HCT116 (cell line): ENCODE results near the gene TCEAL5. TPM values are rescaled to one million over a fixed set of nuclear protein-coding genes. Genes with fewer than 3 reads are reported as not detected.

ENCODE experiments used
- ATAC-seq: fragments of 200-7000 bp; cut with Tn5 transposase; 2 replicates; pipeline ENCODE4 v1.9.1; 2020; ENCODE audit warnings: mild to moderate bottlenecking, moderate library complexity
- Bru-seq: library from RNA; stranded (reverse); fragments of 400-500 nt; gene quantifications from one replicate; lab custom pipeline; 2021; lab: Mats Ljungman, UMichigan
- BruChase-seq, 2 experiments: library from RNA; stranded (reverse); fragments of 400-500 nt; gene quantifications; one replicate each; lab custom pipeline; 2021; lab: Mats Ljungman, UMichigan
- BruUV-seq: library from RNA; stranded (reverse); fragments of 400-500 nt; replicated peaks from 2 replicates; lab custom pipeline; 2021; lab: Mats Ljungman, UMichigan
- CTCF ChIA-PET: fragments of 300-600 bp; sonication (Branson Sonifier 250); formaldehyde crosslinking; loops from one replicate; lab custom pipeline; 2021; ENCODE audit warnings: antibody characterized with exemption; lab: Charles Lee
- POLR2A ChIA-PET: fragments of 300-600, 350-600 bp; sonication (Branson Sonifier 250); formaldehyde crosslinking; loops from one replicate; lab custom pipeline; 2021; ENCODE audit warnings: antibody characterized with exemption; lab: Charles Lee
- RAD21 ChIA-PET, 2 experiments: fragments of 300-600 bp; sonication (Branson Sonifier 250); formaldehyde crosslinking; loops; one replicate each; lab custom pipeline; 2023; ENCODE audit warnings: low total read pairs in 2 of 2; ENCODE audit not compliant: uncharacterized antibody in 2 of 2, unreplicated experiment in 2 of 2, low non-redundant PET in 1 of 2; lab: Charles Lee
- DNase-seq: peaks from one replicate; pipeline ENCODE4 v3.0.0-alpha.2; 2010; ENCODE audit warnings: low read depth, low spot score
- H2AFZ ChIP-seq: fragments of 200-600 bp; shearing (Covaris generic), sonication (generic); 2 replicates; pipeline ENCODE4 v1.6.1; 2017; ENCODE audit warnings: low read depth, mixed run types, mixed read lengths, antibody characterized with exemption, low read length; ENCODE audit not compliant: poor library complexity, severe bottlenecking
- H3K27ac ChIP-seq: 2 replicates; pipeline ENCODE4 v1.5.1; 2012; ENCODE audit warnings: low read depth, low read length
- H3K27me3 ChIP-seq: fragments of 200-600 bp; sonication (generic); 2 replicates; pipeline ENCODE4 v1.6.1; 2016; ENCODE audit warnings: mixed run types, low read length, mixed read lengths; ENCODE audit not compliant: insufficient read depth
- H3K36me3 ChIP-seq, 2 experiments: fragments of 200-500 bp in 1 of 2; fragments of 200-600 bp in 1 of 2; sonication (Bioruptor generic) in 1 of 2; sonication (generic) in 1 of 2; 2 replicates each; pipeline versions ENCODE4 v1.5.1 to v1.6.1; 2014 to 2016; ENCODE audit warnings: low read length in 2 of 2, inconsistent platforms in 1 of 2, mixed read lengths in 1 of 2, mixed run types in 1 of 2; ENCODE audit not compliant: insufficient read depth in 2 of 2, control insufficient read depth in 1 of 2
- H3K4me1 ChIP-seq, 2 experiments: fragments of 200-600 bp in 1 of 2; sonication (generic) in 1 of 2; 2 replicates each; pipeline versions ENCODE4 v1.5.1 to v1.6.1; 2012 to 2017; ENCODE audit warnings: low read length in 2 of 2, inconsistent platforms in 1 of 2, mild to moderate bottlenecking in 1 of 2, mixed read lengths in 1 of 2, mixed run types in 1 of 2, moderate library complexity in 1 of 2; ENCODE audit not compliant: insufficient read depth in 2 of 2, control insufficient read depth in 1 of 2
- H3K4me2 ChIP-seq: fragments of 200-600 bp; sonication (generic); 2 replicates; pipeline ENCODE4 v1.6.1; 2017; ENCODE audit warnings: mixed run types, low read length, mixed read lengths
- H3K4me3 ChIP-seq, 2 experiments: fragments of 200-600 bp in 1 of 2; sonication (generic) in 1 of 2; replicated peaks in 1 of 2; 2 replicates each; pipeline ENCODE4 v1.5.1; 2011 to 2016; ENCODE audit warnings: low read length in 2 of 2, control low read depth in 1 of 2, low read depth in 1 of 2, mild to moderate bottlenecking in 1 of 2, mixed read lengths in 1 of 2, mixed run types in 1 of 2
- H3K79me2 ChIP-seq: fragments of 200-600 bp; sonication (generic); 2 replicates; pipeline ENCODE4 v1.6.1; 2017; ENCODE audit warnings: mild to moderate bottlenecking, mixed run types, low read length, moderate library complexity, mixed read lengths; ENCODE audit not compliant: insufficient read depth
- H3K9ac ChIP-seq: fragments of 200-600 bp; sonication (generic); 2 replicates; pipeline ENCODE4 v1.6.1; 2016; ENCODE audit warnings: low read length, mixed read lengths
- H3K9me2 ChIP-seq: fragments of 200-600 bp; sonication (generic), shearing (Covaris generic); 2 replicates; pipeline ENCODE4 v1.6.1; 2017; ENCODE audit warnings: mixed run types, mild to moderate bottlenecking, moderate library complexity; ENCODE audit not compliant: insufficient read depth
- H3K9me3 ChIP-seq, 2 experiments: fragments of 200-500 bp in 1 of 2; fragments of 200-600 bp in 1 of 2; sonication (Bioruptor generic) in 1 of 2; sonication (generic) in 1 of 2; 2 replicates each; pipeline ENCODE4 v1.6.1; 2014 to 2017; ENCODE audit warnings: low read length in 2 of 2, mixed read lengths in 2 of 2, inconsistent platforms in 1 of 2, low read depth in 1 of 2, mild to moderate bottlenecking in 1 of 2, mixed run types in 1 of 2, moderate library complexity in 1 of 2; ENCODE audit not compliant: control insufficient read depth in 1 of 2, insufficient read depth in 1 of 2
- H4K20me1 ChIP-seq: fragments of 200-600 bp; sonication (generic), shearing (Covaris generic); 2 replicates; pipeline ENCODE4 v1.6.1; 2017; ENCODE audit warnings: mixed run types, mild to moderate bottlenecking, moderate library complexity; ENCODE audit not compliant: insufficient read depth
- ATF3 ChIP-seq: IDR thresholded peaks from 2 replicates; pipeline ENCODE4 v1.6.1; 2012
- CEBPB ChIP-seq: IDR thresholded peaks from 2 replicates; pipeline ENCODE4 v1.6.1; 2012; ENCODE audit warnings: low read depth
- EGR1 ChIP-seq: IDR thresholded peaks from 2 replicates; pipeline ENCODE4 v1.6.1; 2012; ENCODE audit warnings: low read depth
- ELF1 ChIP-seq: IDR thresholded peaks from 2 replicates; pipeline ENCODE4 v1.6.1; 2012; ENCODE audit warnings: low read depth, borderline replicate concordance
- EZH2phosphoT487 ChIP-seq: fragments of 200-600 bp; IDR thresholded peaks from 2 replicates; pipeline ENCODE4 v1.6.1; 2018; ENCODE audit warnings: antibody characterized with exemption, borderline replicate concordance
- FOSL1 ChIP-seq: IDR thresholded peaks from 2 replicates; pipeline ENCODE4 v1.6.1; 2012; ENCODE audit warnings: low read depth
- POLR2A ChIP-seq: IDR thresholded peaks from 2 replicates; pipeline ENCODE4 v1.7.0; 2011; ENCODE audit warnings: borderline replicate concordance; ENCODE audit not compliant: insufficient read depth, insufficient read length; ENCODE audit errors: extremely low read depth
- POLR2AphosphoS5 ChIP-seq: IDR thresholded peaks from 2 replicates; pipeline ENCODE4 v1.6.1; 2011; ENCODE audit warnings: mild to moderate bottlenecking, low read depth, low read length, moderate library complexity
- SIN3A ChIP-seq: IDR thresholded peaks from 2 replicates; pipeline ENCODE4 v1.6.1; 2012; ENCODE audit warnings: low read depth
- SRF ChIP-seq: IDR thresholded peaks from 2 replicates; pipeline ENCODE4 v1.6.1; 2012; ENCODE audit warnings: low read depth
- TCF7L2 ChIP-seq: IDR thresholded peaks from 2 replicates; pipeline ENCODE4 v1.7.0; 2011; ENCODE audit warnings: borderline replicate concordance, inconsistent platforms; ENCODE audit not compliant: insufficient read depth, insufficient read length; ENCODE audit errors: extremely low read depth
- YY1 ChIP-seq: IDR thresholded peaks from 2 replicates; pipeline ENCODE4 v1.6.1; 2011; ENCODE audit warnings: low read length, low read depth, moderate library complexity, mild to moderate bottlenecking; ENCODE audit not compliant: insufficient replicate concordance; ENCODE audit errors: extremely low read depth
- intact Hi-C: fragments of 100-400 bp; cut with micrococcal nuclease; formaldehyde crosslinking; loops from 2 replicates; pipeline ENCODE4 v1.10.0; 2022
- long read RNA-seq: library from polyadenylated mRNA; unstranded; transcript quantifications from one replicate; pipeline ENCODE4 v2.0.0, GENCODE V29; 2021; ENCODE audit not compliant: unreplicated experiment
- polyA plus RNA-seq: library from polyadenylated mRNA; unstranded; fragments of >200 nt; gene quantifications from 2 replicates; pipeline ENCODE4 v1.2.1, GENCODE V29; 2012; ENCODE audit warnings: missing spikeins
- total RNA-seq: library from RNA; stranded (reverse); gene quantifications from one replicate; pipeline ENCODE4 v1.2.1, GENCODE V29; 2021; ENCODE audit not compliant: unreplicated experiment
- TF ChIP-seq, protein P1 (sequence below): IDR thresholded peaks from 2 replicates; pipeline ENCODE4 v1.6.1; 2012; ENCODE audit warnings: low read depth
- TF ChIP-seq, protein P2 (sequence below): IDR thresholded peaks from 2 replicates; pipeline ENCODE4 v1.6.1; 2012

The TCEAL5 gene
- total RNA-seq (not detected), Bru-seq, nascent RNA (not detected), BruChase-seq, experiment 1, labeled RNA remaining after a 6-hour chase (not detected), BruChase-seq, experiment 2, labeled RNA remaining after a 2-hour chase (not detected)
- polyA plus RNA-seq = not detected in 2 replicates
- long read RNA-seq = 0 reads

DNA sequence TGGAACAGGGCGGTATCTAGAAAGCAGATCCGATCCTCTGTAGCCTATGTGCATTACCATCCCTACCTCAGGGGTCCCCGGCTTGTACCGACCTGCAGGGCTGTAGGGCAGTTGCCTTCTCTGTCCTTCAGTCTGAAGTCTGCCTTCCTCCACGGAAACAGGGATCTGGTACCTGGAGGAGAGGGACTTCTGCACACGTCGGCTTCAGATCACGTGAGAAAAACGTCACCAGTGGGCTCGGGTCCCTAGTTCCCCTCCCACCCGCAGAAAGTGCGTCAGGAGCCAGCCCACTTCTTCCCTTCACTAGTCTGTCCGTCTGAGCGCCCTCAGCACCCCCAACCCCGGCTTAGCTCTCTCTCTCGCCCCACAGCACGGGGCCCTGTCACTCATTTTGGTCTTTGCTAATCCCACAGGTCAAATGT lies at the start of gene TCEAL5:
TSS of gene TCEAL5 (minus strand) at position 170 of the 422 bp plus-strand sequence. CDS start 2,187 bp downstream, outside the sequence.
- POLR2A ChIA-PET = no interaction called here
- Histone ChIP-seq H3K27ac (no peak within 1 kb of the TSS), H3K4me1 (no peaks in the 10 kb centered on the region), H3K9ac (no peak within 1 kb of the TSS), H3K9me3 (no peaks in the 10 kb centered on the region), H2AFZ (no peak within 1 kb of the TSS), H4K20me1 (no peaks in the 10 kb centered on the region), H3K27me3 (no peaks in the 10 kb centered on the region), H3K9me2 (no peaks in the 10 kb centered on the region), H3K4me3 (no peak within 1 kb of the TSS), H3K79me2 (no peaks in the 10 kb centered on the region), H3K36me3 (no peaks in the 10 kb centered on the region), H3K4me2 (no peak within 1 kb of the TSS)
- DNase-seq (no peak), ATAC-seq (no peak)
- intact Hi-C loops = no loop called here
- TF ChIP-seq POLR2AphosphoS5 (no peak), FOSL1 (no peak), ATF3 (no peak), SIN3A (no peak), ELF1 (no peak), YY1 (no peak), SRF (no peak), POLR2A (no peak), CEBPB (no peak), EGR1 (no peak), EZH2phosphoT487 (no peak), TCF7L2 (no peak)
- TF ChIP-seq, protein P1, sequence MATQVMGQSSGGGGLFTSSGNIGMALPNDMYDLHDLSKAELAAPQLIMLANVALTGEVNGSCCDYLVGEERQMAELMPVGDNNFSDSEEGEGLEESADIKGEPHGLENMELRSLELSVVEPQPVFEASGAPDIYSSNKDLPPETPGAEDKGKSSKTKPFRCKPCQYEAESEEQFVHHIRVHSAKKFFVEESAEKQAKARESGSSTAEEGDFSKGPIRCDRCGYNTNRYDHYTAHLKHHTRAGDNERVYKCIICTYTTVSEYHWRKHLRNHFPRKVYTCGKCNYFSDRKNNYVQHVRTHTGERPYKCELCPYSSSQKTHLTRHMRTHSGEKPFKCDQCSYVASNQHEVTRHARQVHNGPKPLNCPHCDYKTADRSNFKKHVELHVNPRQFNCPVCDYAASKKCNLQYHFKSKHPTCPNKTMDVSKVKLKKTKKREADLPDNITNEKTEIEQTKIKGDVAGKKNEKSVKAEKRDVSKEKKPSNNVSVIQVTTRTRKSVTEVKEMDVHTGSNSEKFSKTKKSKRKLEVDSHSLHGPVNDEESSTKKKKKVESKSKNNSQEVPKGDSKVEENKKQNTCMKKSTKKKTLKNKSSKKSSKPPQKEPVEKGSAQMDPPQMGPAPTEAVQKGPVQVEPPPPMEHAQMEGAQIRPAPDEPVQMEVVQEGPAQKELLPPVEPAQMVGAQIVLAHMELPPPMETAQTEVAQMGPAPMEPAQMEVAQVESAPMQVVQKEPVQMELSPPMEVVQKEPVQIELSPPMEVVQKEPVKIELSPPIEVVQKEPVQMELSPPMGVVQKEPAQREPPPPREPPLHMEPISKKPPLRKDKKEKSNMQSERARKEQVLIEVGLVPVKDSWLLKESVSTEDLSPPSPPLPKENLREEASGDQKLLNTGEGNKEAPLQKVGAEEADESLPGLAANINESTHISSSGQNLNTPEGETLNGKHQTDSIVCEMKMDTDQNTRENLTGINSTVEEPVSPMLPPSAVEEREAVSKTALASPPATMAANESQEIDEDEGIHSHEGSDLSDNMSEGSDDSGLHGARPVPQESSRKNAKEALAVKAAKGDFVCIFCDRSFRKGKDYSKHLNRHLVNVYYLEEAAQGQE = no peak
- TF ChIP-seq, protein P2, sequence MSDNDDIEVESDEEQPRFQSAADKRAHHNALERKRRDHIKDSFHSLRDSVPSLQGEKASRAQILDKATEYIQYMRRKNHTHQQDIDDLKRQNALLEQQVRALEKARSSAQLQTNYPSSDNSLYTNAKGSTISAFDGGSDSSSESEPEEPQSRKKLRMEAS = no peak
- BruUV-seq = no TSS peak
- RAD21 ChIA-PET = no interaction called here
- CTCF ChIA-PET = no interaction called here
